GM18517 (cell line): ENCODE data around the gene SLC44A1.

Source experiments
- ATAC-seq: cut with Tn5 transposase; IDR thresholded peaks from one replicate; pipeline ENCODE4 v1.9.1; 2021; ENCODE audit warnings: mild to moderate bottlenecking, moderate library complexity; ENCODE audit not compliant: unreplicated experiment

The SLC44A1 gene

GRCh38 chr9:105452185-105452584 lies 207.7 kb downstream of the SLC44A1 start:
- ATAC-seq, result no peak

- no peak for ATAC-seq
Measured at GRCh38 chr9:105455836-105456475, 211.5 kb downstream of the SLC44A1 start.

GRCh38 chr9:105457560-105458294 lies 213.3 kb downstream of the SLC44A1 start:
- ATAC-seq, result no peak

GRCh38 chr9:105458404-105458803 lies 214.0 kb downstream of the SLC44A1 start:
- no peak for ATAC-seq

- ATAC-seq, result no peak
Measured at GRCh38 chr9:105459336-105459735, 214.9 kb downstream of the SLC44A1 start.

GRCh38 chr9:105466898-105467455 lies 222.5 kb downstream of the SLC44A1 start:
- ATAC-seq, result no peak

GRCh38 chr9:105468875-105469274 lies 224.4 kb downstream of the SLC44A1 start:
- ATAC-seq, result no peak

- ATAC-seq, result no peak
Measured at GRCh38 chr9:105473221-105473620, 228.8 kb downstream of the SLC44A1 start.

- no peak for ATAC-seq
Measured at GRCh38 chr9:105475302-105475701, 230.9 kb downstream of the SLC44A1 start.

GRCh38 chr9:105479846-105480245 lies 235.4 kb downstream of the SLC44A1 start:
- no peak for ATAC-seq

GRCh38 chr9:105483618-105484017 lies 239.2 kb downstream of the SLC44A1 start:
- no peak for ATAC-seq

- ATAC-seq, result no peak
Measured at GRCh38 chr9:105484226-105484625, 239.8 kb downstream of the SLC44A1 start.

- ATAC-seq, result no peak
Measured at GRCh38 chr9:105485131-105485530, 240.7 kb downstream of the SLC44A1 start.
